Body of pancreas (tissue), 4 donors: ENCODE measurements around the gene USP12. TPM values are rescaled to one million over a fixed set of nuclear protein-coding genes. Genes with fewer than 3 reads are reported as not detected.

Experiments used
- ATAC-seq: fragments of 150-250 bp; one replicate; pipeline ENCODE4 v1.9.1; 2016
- DNase-seq, 4 donors: peaks; one replicate each; pipeline ENCODE4 v3.0.0-alpha.2; 2019
- H3K27ac ChIP-seq, 4 donors: fragments of 200-600 bp; sonication (generic); 1 replicate in 3 of 4; 2 replicates in 1 of 4; pipeline versions ENCODE4 v1.5.1 to v1.6.1; 2016 to 2019; ENCODE audit warnings: mild to moderate bottlenecking in 1 of 4, mixed read lengths in 1 of 4, moderate library complexity in 1 of 4
- H3K27me3 ChIP-seq, 2 donors: fragments of 200-600 bp; sonication (generic); one replicate each; pipeline ENCODE4 v1.6.0; 2016; ENCODE audit warnings: mild to moderate bottlenecking in 1 of 2
- H3K36me3 ChIP-seq, 2 donors: fragments of 200-600 bp; sonication (generic); replicated peaks in 1 of 2; 2 replicates each; pipeline ENCODE4 v1.5.1; 2016; ENCODE audit warnings: low read depth in 2 of 2; ENCODE audit not compliant: insufficient read depth in 1 of 2
- H3K4me1 ChIP-seq: fragments of 200-600 bp; sonication (generic); one replicate; pipeline ENCODE4 v1.6.0; 2016
- H3K4me3 ChIP-seq, 2 donors: fragments of 200-600 bp; sonication (generic); 1 replicate in 1 of 2; 2 replicates in 1 of 2; pipeline ENCODE4 v1.5.1; 2016 to 2019
- H3K9me3 ChIP-seq, 3 donors: fragments of 200-600 bp; sonication (generic); 1 replicate in 2 of 3; 2 replicates in 1 of 3; pipeline ENCODE4 v1.5.1; 2016
- CTCF ChIP-seq, 7 experiments: fragments of 450-650 bp in 4 of 7; fragments of 200-600 bp in 3 of 7; sonication (generic) in 3 of 7; IDR thresholded peaks; one replicate each; pipeline ENCODE4 v1.5.1; 2016 to 2019; ENCODE audit warnings: antibody characterized with exemption in 7 of 7
- POLR2A ChIP-seq, 3 donors: fragments of 450-650 bp; IDR thresholded peaks; one replicate each; pipeline ENCODE4 v1.6.1; 2016; ENCODE audit warnings: antibody characterized with exemption in 3 of 3, mild to moderate bottlenecking in 2 of 3
- WGBS, 2 donors: methylation state at CpG; one replicate each; pipeline ENCODE4 v1.1.5; 2017; 5-methylcytosine and 5-hydroxymethylcytosine counted together
- intact Hi-C: fragments of 100-400 bp; cut with DNase I; formaldehyde crosslinking; loops from one replicate; pipeline ENCODE4 v1.15.1; 2023
- total RNA-seq, 2 donors: library from RNA; depleted of rRNA; stranded (reverse); fragments of >200 nt; gene quantifications; one replicate each; pipeline ENCODE4 v1.1.0, GENCODE V29; 2016

Gene USP12
- total RNA-seq, 2 donors from 2014 or later, result 12.9 to 16.9 TPM

GRCh38 chr13:27171827-27172494 is 350 bp upstream of the USP12 start:
- DNase-seq, result peak; percentile 93 to 96 (median 94)
- H3K27ac ChIP-seq, result peak overlapping the region; percentile 90 to 94 (median 92)
- no peaks in the 10 kb centered on the region for H3K36me3 ChIP-seq
- H3K4me3 ChIP-seq, result peak overlapping the region; percentile 87
- H3K27me3 ChIP-seq, result no peaks in the 10 kb centered on the region
- intact Hi-C loops, result no loop called here
- peaks cover 32% of the 10 kb centered on the region for H3K4me1 ChIP-seq
- peak; percentile 96 for ATAC-seq
- H3K9me3 ChIP-seq, result no peaks in the 10 kb centered on the region
- WGBS, 2 donors, result 0% methylated on average over 17 to 49 of the region's 73 CpGs
- peak in 3 of 7 experiments; percentile 15 to 36 (median 22) for TF ChIP-seq CTCF (IDR thresholded peaks at IDR 0.05)
- TF ChIP-seq POLR2A (IDR thresholded peaks at IDR 0.05), result peak; percentile 16 to 48 (median 45)

GRCh38 chr13:27170516-27171243 is 931 bp downstream of the USP12 start:
- no peaks in the 10 kb centered on the region for H3K9me3 ChIP-seq
- intact Hi-C loops, result no loop called here
- peak overlapping the region; percentile 91 to 93 (median 91) for H3K27ac ChIP-seq
- peaks cover 42% of the 10 kb centered on the region for H3K4me1 ChIP-seq
- no peak for TF ChIP-seq CTCF (IDR thresholded peaks at IDR 0.05)
- TF ChIP-seq POLR2A (IDR thresholded peaks at IDR 0.05), result peak in 2 of 3 donors; percentile 37 to 46
- H3K36me3 ChIP-seq, result no peaks in the 10 kb centered on the region
- 0 to 1% methylated on average over 23 to 43 of the region's 56 CpGs for WGBS, 2 donors
- DNase-seq (peak; percentile 40 to 50 (median 46)), ATAC-seq (no peak)
- peak overlapping the region in 1 of 2 donors; percentile 26 for H3K4me3 ChIP-seq
- no peaks in the 10 kb centered on the region for H3K27me3 ChIP-seq

DNA sequence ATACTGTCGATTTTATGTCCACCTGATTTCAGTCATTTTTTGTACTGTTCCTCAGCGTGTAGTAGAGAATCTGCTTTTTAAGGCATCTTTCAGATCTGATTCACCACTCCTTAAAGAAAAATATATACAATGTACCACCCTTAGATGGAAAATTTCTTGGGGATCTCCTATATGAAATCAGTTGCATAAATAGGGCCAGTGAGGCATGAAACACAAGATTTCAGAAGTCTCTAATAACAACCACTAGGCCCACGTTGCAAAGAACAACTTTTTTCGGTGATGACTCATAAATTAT is 1.4 kb downstream of the USP12 start:
- no peak for DNase-seq
- H3K4me3 ChIP-seq, result peak overlapping the region in 1 of 2 donors; percentile 26
- TF ChIP-seq CTCF (IDR thresholded peaks at IDR 0.05) (no peak), POLR2A (IDR thresholded peaks at IDR 0.05) (no peak)
- no peaks in the 10 kb centered on the region for H3K36me3 ChIP-seq
- peak overlapping the region; percentile 91 to 93 (median 91) for H3K27ac ChIP-seq
- WGBS, 2 donors, result 18 to 21% methylated on average over 4 of the region's 4 CpGs
- no peaks in the 10 kb centered on the region for H3K9me3 ChIP-seq
- intact Hi-C loops, result no loop called here
- H3K27me3 ChIP-seq, result no peaks in the 10 kb centered on the region
- ATAC-seq, result no peak
- peaks cover 42% of the 10 kb centered on the region for H3K4me1 ChIP-seq

DNA sequence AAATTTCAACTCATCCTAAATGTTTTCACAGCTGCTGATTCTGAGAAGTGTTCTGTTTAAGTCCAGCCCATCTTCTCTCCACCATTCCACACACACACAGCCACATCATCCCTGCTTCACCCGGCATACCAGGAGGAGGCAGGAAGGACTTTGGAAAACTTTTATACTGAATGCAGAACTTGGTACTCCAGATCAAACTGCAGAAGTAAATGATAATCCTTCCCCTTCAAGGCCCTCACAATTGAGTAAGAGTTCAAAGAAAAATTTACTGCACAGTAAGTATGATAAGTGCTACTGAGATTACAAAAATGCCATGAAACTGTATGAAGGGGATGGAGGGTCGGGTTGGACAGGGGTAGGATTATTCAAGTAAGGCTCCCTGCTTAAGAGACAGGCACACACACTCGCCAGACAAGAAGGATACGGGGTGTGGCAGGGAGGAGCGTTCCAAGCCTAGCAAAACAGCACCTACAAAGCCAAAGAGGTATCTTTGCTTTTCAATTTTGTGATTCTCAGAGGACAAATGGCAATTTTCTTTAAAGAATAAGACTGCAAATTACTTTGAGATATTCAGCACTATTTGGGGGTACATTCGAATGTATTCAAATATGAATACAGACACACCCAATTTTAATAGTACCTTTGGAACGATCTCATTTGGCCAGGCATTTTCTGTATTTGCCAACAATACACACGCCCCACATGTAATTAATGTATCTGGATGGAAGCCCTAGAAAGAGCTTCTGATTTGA is 2.5 kb downstream of the USP12 start:
- H3K27ac ChIP-seq, result no peak overlapping the region
- peaks cover 42% of the 10 kb centered on the region for H3K4me1 ChIP-seq
- no peaks in the 10 kb centered on the region for H3K36me3 ChIP-seq
- DNase-seq, result no peak
- H3K4me3 ChIP-seq, result no peak overlapping the region
- 49 to 50% methylated on average over 8 of the region's 8 CpGs for WGBS, 2 donors
- TF ChIP-seq POLR2A (IDR thresholded peaks at IDR 0.05) (no peak), CTCF (IDR thresholded peaks at IDR 0.05) (no peak)
- no peak for ATAC-seq
- H3K9me3 ChIP-seq, result no peaks in the 10 kb centered on the region
- no peaks in the 10 kb centered on the region for H3K27me3 ChIP-seq
- intact Hi-C loops, result no loop called here
